ENCODE results near the gene SLC5A3.

SLC5A3 gene

DNA sequence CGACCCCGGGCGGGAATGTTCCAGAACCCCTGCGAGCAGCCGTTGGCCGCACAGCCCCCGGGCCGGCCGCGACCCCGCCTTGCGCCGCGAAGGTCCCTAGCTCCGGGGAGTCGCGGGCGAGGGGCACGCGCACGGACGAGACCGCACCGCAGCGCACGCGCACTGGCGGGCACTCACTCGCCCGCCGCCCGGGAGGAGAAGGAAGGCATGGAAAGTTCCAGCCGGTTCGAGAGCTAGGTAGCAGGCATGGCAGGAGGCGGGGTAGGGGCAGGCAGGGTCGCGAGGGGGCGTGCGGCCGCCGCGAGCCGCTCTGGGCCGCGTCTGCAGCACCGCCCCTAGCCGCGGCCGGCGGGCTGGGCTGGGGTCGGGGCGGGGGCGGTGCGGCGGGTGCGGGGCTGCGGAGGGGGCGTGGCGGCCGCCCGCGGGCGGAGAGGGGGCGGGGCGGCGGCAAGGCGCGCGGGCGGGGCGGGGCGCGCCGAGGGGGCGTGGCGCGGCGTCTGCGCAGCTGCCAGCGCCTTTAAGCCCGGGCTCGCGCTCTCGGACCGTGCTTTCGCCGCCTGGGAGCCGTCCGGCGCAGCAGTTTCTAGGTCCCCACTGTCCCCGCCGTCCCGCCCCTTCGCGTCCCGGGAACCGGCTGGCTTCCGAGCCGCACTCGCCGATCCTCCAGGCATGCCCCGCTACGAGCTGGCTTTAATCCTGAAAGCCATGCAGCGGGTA is at the start of gene SLC5A3, which contains the start of gene MRPS6:
SLC5A3 (plus strand) TSS at position 547 of the 717 bp plus-strand sequence. CDS start 21,621 bp downstream, outside the sequence.
MRPS6 (plus strand) TSS at position 547 of the 717 bp plus-strand sequence; CDS start at position 670, 123 bp downstream.
- peak; percentile 66 for DNase-seq (ENCODE audit: low read depth)

DNA sequence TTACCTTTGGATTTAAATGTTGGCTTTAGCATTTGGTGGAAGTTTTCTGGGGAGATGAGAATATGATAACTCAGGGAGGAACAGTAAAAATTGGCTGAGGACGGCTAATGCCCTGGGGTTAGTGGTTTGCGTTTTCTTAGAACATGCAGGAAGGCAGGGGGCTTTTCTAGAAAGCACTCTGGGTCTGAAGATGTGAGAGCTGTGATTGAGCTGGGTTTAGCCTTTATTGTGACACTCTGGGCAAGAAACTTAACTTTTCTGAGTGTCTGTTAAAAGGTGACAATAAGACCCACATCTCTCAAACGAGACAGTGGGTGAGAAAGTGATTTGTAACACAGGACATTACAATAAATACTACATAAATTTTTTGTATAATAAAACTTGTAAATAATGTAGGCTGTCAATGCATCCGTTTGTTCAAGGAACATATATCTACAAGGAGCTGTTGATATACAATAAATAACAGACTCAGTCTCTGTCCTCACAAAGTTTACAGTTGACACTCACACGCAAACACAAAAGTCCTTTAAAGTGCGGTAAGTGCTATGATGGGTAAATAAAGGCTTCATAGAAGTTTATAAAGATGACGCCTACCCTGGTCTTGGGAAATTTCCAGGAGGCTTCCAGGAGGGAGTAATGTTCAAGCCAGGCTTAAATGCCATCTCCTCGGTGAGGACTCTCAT is 49.5 kb upstream of the SLC5A3 start:
- DNase-seq (ENCODE audit: low read depth) = no peak

DNA sequence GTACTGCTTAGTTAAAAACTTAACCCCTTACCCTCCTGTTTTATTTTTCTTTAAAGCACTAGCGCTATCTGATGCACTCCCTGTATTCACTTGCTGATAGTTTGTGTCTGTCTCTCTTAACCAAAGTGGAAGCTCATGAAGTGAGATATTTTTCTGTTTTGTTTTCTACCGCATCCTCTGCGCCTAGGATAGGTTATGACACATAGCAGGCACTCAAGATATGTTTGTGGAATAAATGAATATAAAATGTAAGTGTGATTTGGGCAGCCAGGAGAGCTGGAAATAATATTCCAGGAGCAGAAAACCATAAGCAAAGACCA is 49.0 kb upstream of the SLC5A3 start:
- no peak for DNase-seq (ENCODE audit: low read depth)

DNA sequence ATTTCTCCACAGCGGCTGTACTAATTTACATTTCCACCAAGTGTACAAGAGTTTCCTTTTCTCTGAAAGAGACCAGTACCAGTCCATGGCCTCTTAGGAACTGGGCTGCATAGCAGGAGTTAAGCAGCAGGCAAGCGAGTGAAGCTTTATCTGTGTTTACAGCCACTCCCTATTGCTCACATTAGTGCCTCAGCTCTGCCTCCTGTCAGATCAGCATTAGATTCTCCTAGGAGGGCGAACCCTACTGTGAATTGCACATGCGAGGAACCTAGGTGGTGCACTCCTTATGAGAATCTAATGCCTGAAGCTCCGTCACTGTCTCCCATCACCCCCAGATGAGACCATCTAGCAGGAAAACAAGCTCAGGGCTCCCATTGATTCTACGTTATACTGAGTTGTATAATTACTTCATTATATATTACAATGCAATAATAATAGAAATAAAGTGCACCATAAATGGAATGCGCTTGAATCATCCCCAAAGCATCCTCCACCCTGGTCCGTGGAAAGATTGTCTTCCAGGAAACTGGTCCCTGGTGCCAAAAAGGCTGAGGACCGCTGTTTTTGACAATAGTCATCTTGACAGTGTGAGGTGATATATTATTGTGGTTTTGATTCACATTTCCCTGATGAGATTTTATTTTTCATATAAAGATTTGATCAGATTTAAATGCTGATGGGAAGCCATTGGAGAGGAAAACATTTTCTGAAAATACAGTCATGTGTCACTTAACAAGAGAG is 45.5 kb upstream of the SLC5A3 start:
- DNase-seq (ENCODE audit: low read depth) = no peak

DNA sequence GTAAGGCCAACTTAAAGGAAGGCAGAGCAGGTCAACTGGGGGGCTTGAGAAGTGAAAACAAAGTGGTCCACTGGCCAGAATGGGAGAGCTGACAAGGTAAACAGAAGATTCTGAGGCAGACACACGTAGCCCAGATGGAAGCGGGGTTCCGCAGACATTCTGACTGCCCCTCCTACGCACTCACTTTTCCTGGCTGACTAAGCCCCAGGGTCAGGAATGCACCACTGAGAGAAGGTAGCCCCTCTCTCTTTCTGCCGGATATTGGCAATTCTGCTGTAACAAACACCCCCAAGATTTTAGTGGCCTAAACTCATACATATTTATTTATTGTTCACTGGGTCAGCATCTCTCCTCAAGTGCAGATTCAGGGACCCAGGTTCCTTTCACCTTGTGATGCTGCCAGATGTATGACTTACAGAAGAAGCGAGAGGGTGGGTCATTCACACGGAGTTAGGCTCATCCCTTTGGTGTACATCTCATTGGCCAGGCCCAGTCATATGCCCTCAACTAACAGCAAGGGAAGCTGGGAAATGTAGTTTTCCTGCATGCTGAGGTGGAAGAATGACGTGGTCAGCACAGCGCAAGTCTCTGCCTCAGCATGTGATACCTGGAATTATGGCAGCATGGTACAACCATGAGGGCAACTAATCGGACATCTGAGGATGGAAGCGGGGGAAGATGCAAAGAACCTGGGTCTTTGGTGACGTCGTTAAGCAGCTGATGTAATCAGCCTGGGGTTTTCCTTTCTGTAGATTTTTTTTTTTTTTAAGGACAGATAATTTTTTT is 43.4 kb upstream of the SLC5A3 start:
- DNase-seq (ENCODE audit: low read depth) = peak; percentile 30

DNA sequence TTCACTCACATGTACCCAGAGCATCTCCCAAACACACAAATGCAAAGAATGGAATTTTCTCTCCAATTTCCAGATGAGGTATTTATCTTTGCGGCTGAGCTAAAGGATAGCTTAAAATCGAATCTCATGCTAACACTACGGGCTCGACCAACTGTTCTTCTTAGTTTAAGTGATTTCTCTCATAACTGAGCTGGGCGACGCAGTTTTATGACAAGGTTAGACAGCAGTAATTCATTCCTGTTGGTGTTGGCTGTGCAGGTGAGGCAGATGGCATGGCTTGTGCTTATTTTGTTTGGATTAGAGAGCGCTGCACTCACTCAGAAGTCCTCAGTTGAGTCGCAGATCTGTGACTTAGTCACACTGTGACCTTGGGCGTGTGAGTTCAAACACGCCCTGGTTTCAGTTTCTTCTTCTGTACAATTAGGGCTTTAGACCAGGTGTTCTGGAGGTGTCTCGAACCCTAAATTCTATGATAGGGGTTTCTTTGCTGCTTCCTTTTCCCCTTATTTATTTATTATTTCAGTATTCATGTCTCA is 41.5 kb upstream of the SLC5A3 start:
- DNase-seq (ENCODE audit: low read depth) = no peak

DNA sequence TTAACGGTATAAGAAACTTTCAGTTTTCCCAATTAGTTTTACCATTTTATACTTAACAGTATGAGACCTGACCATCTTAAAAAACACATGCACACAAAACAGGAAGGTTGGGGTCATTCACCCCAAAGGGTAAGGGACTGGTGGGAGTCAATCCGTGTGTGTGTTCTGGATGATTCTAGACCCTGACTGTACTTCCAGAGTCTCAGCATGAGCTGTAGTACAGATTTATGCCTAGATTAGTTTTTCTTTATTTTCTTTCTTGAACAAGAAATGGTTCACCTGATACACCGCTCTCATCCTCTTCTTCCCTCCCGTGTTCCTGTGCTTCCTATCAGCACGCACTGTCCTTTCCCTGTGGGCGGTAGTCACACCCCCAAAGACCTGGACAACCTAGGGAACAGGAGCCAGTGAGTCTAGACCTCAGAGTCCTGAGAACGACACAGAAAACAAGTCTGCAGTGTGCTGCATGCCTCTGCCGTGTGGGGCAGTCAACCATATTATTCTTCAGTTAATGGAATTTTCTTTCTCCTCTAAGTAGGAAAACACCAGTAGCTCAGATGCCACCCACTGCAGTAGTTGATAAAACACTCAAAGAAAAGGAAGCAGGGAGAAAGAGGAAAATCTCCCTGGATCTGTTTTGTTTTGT is 38.9 kb upstream of the SLC5A3 start:
- DNase-seq (ENCODE audit: low read depth) = no peak

DNA sequence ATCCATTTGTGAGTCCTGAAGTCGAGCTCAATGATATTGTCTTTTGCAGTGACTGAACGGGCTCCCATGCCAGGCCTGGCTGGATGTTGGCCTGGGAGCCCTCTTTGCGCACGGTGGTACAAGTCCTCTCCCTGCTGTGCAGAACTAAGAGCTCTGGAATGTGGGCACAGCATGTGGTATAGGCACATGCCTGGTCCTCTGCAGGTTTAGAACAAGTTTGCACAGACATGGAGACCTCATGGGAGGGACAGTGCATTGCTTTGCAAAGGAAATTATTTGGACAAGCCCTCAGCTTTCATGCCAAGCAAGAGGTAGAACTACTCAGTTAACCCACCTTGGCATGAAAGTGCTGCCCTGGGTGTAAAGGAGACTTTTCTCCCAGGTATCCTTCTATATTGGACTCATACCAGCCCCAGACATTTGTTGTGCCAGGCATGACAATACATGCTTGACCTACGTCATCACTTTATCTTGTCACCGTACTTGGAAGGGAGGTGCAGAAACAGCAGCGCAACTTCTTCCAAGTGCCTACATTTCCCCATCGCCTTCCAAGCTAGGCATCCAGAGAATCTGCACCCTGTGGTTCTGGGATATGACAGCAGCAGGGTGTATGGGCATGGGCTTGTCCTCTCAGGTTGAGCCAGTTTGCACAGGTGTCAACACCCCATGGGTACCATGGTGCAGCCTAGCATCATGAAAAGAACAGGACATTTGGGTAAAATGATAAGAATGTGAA is 37.6 kb upstream of the SLC5A3 start:
- DNase-seq (ENCODE audit: low read depth) = no peak

DNA sequence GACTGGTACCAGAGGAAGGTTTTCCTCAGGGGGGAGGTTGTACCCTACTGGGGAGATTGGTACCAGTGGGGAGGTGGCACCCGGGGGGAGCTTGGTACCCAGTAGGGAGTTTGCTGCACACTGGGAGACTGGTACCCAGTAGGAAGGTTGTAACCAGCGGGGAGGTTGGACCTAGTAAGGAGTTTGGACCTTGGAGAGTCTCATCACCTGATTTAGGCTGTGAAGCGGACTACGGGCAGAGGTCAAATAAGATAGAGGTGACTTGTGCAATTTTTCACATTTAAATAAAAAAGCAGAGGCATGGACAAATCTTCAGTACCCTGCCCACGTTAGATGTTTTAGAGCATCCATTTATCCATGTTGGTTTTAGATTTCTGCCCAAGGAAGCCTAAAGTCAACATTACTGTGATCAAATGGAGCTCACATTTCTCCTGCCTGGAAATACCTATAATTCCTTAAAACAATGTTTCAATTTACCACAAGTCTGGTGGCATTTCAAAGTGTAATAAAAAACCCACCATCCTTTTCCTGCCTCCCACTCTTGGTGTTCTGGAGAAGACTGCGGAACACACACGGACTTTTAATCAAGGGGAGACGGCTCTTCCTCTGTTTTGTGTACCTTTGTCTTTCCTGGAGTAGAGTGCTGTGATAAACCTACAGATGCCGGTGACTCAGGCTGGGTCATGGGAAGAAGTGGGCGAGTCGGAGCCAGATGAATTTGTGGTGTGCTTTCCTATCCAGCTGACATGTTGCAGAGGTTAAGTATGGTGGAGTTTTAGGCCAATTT is 36.2 kb upstream of the SLC5A3 start:
- no peak for DNase-seq (ENCODE audit: low read depth)

DNA sequence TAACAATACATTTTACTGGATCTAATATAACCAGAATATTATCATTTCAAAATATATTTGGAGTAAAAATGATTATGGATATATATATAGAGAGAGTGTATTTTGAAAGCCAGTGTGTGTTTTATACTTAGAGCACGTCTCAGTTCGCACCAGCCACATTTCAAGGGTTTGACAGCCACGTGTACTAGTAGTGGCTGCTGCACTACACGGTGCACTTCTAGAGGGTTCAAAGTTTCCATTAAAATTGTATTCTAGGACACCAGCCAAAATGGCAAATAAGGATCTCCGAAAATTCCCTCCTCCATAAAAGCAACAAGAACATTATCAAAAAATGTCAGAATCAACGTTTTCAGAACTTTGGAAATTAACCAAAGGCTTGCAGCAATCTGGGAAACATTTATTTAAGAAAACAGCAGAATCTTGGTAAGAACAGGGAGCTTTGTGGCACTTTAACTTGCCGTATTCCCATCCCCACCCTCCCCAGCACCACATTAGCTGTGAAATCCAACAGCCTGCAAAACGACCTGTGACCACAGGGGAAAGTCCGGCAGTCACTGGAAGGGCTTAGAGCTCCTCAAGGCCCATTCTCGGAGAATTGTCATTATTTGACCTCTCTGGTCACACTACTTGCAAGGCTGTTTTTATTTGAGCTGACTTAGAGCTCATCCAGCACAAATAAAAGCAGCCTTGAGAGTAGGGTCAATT is 33.5 kb upstream of the SLC5A3 start:
- DNase-seq (ENCODE audit: low read depth) = no peak

DNA sequence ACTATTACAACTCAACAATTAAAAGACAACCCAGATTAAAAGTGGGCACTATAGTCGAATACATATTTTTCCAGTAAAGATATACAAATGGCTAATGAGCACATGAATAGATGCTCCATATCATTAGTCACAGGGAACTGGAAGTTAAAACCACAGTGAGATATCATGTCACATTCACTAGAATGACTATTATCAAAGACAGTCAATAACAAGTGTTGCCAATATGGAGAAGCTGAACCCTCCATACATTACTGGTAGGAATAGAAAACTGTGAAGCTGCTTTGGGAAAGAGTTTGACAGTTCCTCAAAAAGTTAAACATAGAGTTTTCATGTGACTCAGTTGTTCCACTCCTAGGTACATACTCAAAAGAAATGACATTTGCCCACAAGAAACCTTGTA is 30.6 kb upstream of the SLC5A3 start:
- no peak for DNase-seq (ENCODE audit: low read depth)

DNA sequence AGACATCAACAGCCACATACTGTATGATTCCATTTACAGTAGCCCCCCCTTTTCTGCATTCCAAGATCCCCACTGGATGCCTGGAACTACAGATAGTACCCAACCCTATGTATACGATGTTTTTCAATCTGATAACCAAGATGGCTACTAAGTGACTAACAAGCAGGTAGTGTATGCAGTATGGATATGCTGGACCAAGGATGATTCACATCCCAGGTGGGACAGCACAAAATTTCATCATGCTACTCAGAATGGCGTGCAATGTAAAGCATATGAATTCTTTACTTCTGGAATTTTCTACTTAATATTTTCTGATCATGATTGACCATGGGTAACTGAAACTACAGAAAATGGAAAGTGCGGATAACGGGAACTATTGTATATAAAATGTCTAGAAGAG is 30.0 kb upstream of the SLC5A3 start:
- no peak for DNase-seq (ENCODE audit: low read depth)

DNA sequence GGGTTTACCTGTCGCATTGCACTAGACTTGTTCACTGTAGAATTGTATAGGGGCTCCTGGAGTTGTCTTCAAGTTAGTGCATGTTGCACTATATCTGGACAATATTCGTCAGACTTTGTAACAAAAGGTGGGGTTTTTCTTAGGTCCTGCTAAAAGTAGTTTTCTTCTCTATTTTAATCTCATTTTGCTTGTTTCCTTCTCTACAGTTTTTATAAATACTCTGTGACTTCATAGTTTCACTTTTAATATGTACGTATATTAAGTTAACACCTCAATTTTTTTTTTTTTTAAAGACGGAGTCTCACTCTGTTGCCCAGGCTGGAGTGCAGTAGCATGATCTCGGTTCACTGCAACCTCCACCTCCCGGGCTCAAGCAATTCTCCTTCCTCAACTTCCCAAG is 26.5 kb upstream of the SLC5A3 start:
- no peak for DNase-seq (ENCODE audit: low read depth)

DNA sequence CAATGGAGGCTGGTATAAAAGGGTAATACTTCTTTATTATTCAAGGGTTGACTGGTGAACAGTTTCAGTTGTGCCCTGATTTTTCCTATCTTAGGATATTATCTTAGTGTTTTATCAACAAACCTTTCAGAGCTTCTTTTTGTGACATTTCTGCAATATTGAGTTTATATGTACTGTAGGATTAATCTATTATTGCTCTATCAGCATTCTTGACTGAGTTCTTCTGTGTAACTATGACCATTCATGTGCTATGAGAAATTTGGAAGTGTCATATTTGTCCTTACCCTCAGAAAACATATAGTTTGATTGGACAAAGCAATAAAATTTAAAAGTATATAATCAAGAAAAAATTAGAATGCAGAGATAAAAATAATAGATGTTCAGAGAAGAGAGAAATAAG is 25.5 kb upstream of the SLC5A3 start:
- no peak for DNase-seq (ENCODE audit: low read depth)

DNA sequence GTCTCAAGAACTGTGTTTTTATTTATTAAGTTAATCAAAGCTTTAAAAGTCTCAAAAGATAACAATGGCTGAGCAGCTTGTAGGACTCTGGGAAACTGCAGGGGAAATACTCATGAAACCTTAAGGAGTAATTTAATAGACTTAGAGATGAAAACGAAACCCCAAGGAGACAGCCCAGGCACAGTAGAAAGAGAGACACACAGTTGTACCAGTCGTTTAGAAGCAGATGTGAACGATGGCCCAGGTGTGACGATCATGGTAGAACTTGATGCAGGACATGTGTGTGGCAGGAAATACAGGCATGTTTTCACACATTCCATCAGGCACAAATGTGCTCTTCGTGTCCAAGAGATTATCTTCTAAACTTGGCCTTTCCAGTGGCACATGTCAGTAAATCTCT is 21.2 kb upstream of the SLC5A3 start:
- DNase-seq (ENCODE audit: low read depth) = no peak

DNA sequence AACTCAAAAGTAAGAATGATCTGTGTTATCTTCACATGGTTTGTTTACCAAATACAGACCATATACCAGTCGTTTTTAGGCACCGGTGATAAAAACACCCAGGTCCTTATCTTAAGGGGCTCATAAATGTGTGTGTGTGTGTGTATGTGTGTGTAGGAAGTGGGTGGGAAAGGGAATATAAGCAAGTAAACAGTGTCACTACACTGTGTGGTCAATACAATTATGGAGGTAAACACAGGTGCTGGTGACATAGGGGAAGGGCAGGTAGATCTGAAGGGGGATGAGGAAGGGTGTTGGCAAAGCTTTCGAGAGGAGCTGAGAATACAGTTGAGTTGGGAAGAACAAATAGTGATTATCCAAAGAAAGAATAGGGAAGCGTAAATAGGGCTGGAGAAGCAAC is 19.1 kb upstream of the SLC5A3 start:
- DNase-seq (ENCODE audit: low read depth) = no peak

DNA sequence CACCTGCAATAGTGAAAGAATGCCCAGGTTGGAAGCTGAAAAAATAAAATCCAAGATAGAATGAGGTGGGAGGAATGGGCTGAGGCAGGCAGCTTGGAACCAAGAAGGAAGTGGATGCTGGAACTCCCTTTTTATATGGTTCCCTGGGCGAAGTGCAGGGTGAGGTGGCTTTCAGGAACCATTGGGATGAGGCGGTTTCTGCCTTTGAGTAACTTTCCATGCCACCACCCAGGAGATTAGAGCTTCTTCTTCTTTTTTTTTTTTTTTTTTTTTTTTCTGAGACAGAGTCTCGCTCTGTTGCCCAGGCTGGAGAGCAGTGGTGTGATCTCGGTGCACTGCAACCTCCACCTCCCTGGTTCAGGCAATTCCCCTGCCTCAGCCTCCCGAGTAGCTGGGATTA is 17.8 kb upstream of the SLC5A3 start:
- DNase-seq (ENCODE audit: low read depth) = no peak

DNA sequence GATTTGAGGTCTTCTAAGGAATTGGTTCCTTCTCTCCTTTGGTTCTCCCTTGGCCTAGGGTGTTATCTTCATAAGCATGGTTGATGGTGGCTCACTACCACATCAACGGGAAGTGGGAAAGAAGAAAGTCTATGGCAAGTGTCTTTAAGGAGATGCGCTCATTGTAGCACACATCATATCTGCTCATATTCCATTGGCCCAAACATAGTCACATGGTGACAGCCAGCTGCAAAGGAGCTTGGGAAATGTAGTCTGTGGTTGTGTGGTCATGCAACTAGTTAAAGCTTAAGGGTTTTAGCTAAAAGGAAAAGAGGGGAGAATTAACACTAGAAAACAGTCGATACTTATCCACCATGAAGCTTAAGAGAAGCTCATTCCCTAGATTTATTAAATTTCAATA is 11.4 kb upstream of the SLC5A3 start:
- no peak for DNase-seq (ENCODE audit: low read depth)

DNA sequence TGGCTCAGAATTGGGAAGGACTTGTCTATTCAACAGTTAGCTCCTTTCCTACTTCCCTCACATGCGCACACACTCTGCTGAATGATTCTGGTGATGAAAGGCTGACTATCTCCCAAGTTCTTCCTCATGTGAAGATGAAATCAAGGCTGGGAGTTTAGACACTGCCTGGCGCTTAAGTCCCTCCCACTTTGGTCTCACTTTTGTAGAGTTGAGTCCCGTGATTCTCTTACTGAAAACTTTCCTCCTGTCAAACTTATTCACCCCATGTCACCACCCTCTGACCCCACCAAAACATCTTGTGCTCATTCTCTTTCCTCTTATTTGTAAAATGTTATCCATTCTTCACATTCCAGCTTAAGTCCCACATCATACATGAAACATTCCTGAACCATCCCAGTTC is 8.4 kb upstream of the SLC5A3 start:
- DNase-seq (ENCODE audit: low read depth) = no peak

All from activated T-cell treated with anti-CD3 and anti-CD28 coated beads for 24 hours (primary cell).